ENCODE measurements around the gene APLF.

APLF gene

DNA sequence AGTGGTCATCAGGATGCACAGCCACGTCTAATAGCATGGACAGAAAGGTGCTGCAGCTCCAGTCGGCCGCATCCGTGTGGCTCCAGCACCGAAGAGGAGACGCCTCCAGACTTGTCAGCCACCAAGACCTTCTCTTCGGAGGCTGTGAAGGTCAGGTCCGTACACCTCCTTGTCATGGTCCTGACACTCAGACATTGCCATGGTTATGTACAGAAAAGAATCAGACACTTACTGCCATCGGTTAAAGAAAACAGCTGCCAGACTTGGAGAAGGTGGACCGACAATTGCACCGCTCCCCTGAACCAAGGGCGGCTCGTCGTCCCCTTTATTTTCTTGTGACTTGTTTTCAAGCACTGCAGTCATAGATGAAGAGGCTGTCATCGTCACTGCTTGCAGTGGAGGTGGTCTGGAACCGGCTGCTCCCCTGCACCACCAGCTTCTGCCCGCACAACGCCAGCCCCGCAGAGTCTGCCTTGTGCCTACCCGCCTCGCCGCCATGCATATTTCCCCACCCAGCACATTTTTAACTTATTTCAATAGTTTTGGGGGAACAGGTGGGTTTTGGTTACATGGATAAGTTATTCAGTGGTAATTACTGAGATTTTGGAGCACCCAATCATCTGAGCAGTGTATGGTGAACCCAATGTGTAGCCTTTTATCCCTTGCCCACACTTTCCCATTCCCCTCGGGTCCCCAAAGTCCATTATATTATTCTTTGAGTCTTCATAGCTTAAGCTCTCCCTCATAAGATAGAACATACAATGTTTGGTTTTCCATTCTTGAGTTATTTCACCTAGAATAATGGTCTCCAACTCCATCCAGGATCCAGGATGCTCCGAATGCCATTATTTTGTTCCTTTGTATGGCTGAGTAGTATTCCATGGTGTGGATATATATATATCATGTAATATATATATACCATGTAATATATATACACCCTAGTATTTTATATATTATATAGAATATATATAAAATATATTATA, 18.4 kb upstream of the APLF start:
- DNase-seq (ENCODE audit: low spot score) (no peak), ATAC-seq (ENCODE audit: low read depth) (no peak)
- no peaks in the 10 kb centered on the region for H3K27me3 ChIP-seq (ENCODE audit: insufficient read depth, poor library complexity, severe bottlenecking)
- no peaks in the 10 kb centered on the region for H3K36me3 ChIP-seq (ENCODE audit: low read depth)
- no peaks in the 10 kb centered on the region for H3K9me3 ChIP-seq (ENCODE audit: severe bottlenecking)
- no peak overlapping the region for H3K27ac ChIP-seq (ENCODE audit: poor library complexity, severe bottlenecking)
- no peaks in the 10 kb centered on the region for H3K4me1 ChIP-seq (ENCODE audit: insufficient read depth, poor library complexity, severe bottlenecking)
- no peak overlapping the region for H3K4me3 ChIP-seq (ENCODE audit: severe bottlenecking)
- TF ChIP-seq CTCF (IDR thresholded peaks at IDR 0.05; ENCODE audit: poor library complexity, severe bottlenecking) = no peak

DNA sequence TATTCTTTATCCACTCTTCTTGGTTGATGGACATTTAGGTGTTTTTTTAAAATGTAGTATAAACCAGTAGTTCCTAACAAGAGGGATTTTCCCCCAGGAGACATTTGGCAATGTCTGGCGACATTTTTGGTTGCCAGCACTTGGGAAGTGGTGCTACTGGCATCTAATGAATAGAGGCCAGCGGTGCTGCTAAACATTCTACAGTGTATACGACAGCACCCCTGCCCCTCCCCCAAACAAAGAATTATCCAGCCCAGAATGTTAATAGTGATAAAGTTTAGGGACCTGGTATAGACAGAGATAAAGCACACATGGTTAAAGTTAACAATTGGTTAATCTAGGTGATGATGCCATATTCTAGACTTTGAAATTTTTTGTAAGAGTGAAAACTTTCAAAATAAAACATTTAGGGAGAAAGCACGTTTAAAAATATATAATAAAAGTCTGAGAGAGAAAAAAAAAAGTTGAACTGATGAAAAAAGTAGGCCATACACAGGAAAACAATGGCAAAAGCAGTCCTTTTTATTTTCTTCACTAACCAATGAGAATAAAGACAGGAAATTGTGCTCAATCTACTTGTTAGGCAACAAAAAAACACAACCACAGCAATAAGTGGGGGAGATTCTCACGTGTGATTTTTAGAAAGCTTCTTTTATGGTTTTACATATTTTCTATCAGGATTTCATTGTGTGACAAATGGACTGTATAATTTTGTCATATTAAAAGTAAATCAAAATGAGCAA, 15.1 kb upstream of the APLF start:
- no peak for ATAC-seq (ENCODE audit: low read depth)
- H3K27me3 ChIP-seq (ENCODE audit: insufficient read depth, poor library complexity, severe bottlenecking) = no peaks in the 10 kb centered on the region
- H3K4me3 ChIP-seq (ENCODE audit: severe bottlenecking) = no peak overlapping the region
- TF ChIP-seq CTCF (IDR thresholded peaks at IDR 0.05; ENCODE audit: poor library complexity, severe bottlenecking) = no peak
- H3K36me3 ChIP-seq (ENCODE audit: low read depth) = no peaks in the 10 kb centered on the region
- no peaks in the 10 kb centered on the region for H3K9me3 ChIP-seq (ENCODE audit: severe bottlenecking)
- no peak for DNase-seq (ENCODE audit: low spot score)
- H3K27ac ChIP-seq (ENCODE audit: poor library complexity, severe bottlenecking) = no peak overlapping the region
- no peaks in the 10 kb centered on the region for H3K4me1 ChIP-seq (ENCODE audit: insufficient read depth, poor library complexity, severe bottlenecking)

DNA sequence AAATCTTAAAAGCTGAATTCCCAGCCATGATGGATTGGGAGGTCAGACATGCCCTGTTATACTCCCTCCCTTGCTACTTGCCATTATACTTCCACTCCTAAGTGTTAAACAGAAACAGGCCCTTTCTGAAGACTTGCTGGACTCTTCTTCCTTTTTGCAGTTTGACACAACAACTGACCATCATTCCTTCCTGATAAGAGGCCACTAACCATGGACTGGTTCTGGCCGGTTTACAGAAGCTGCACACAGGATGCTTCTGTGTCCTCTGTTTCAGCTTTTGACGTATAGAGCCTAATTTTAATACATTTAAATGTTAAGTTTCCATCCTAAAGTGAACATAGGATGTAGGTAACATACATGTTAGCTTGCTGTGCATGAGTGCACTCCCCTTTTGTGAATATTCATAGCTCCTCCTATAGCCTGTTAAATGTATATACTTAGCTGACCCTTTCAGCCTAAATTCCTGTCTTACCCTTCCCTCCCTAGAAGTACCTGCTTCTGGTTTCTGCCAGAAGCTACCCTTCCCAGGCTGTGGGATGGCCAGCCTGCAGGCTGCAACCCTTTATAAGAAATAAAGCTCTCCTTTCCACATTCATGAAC, 13.5 kb upstream of the APLF start:
- no peaks in the 10 kb centered on the region for H3K27me3 ChIP-seq (ENCODE audit: insufficient read depth, poor library complexity, severe bottlenecking)
- H3K4me1 ChIP-seq (ENCODE audit: insufficient read depth, poor library complexity, severe bottlenecking) = no peaks in the 10 kb centered on the region
- no peak overlapping the region for H3K27ac ChIP-seq (ENCODE audit: poor library complexity, severe bottlenecking)
- no peaks in the 10 kb centered on the region for H3K9me3 ChIP-seq (ENCODE audit: severe bottlenecking)
- H3K4me3 ChIP-seq (ENCODE audit: severe bottlenecking) = no peak overlapping the region
- ATAC-seq (ENCODE audit: low read depth) (no peak), DNase-seq (ENCODE audit: low spot score) (no peak)
- H3K36me3 ChIP-seq (ENCODE audit: low read depth) = no peaks in the 10 kb centered on the region
- TF ChIP-seq CTCF (IDR thresholded peaks at IDR 0.05; ENCODE audit: poor library complexity, severe bottlenecking) = no peak

- no peaks in the 10 kb centered on the region for H3K36me3 ChIP-seq (ENCODE audit: low read depth)
- peaks cover 2% of the 10 kb centered on the region for H3K9me3 ChIP-seq (ENCODE audit: severe bottlenecking)
- H3K4me3 ChIP-seq (ENCODE audit: severe bottlenecking) = no peak overlapping the region
- ATAC-seq (ENCODE audit: low read depth) (no peak), DNase-seq (ENCODE audit: low spot score) (no peak)
- no peak overlapping the region for H3K27ac ChIP-seq (ENCODE audit: poor library complexity, severe bottlenecking)
- no peaks in the 10 kb centered on the region for H3K27me3 ChIP-seq (ENCODE audit: insufficient read depth, poor library complexity, severe bottlenecking)
- no peak for TF ChIP-seq CTCF (IDR thresholded peaks at IDR 0.05; ENCODE audit: poor library complexity, severe bottlenecking)
- H3K4me1 ChIP-seq (ENCODE audit: insufficient read depth, poor library complexity, severe bottlenecking) = no peaks in the 10 kb centered on the region
These were observed 12.7 kb upstream of the APLF start for GRCh38 chr2:68454719-68455118.

Measured in RWPE2 (cell line).